ENCODE results near the gene NCLN. TPM values are rescaled to one million over a fixed set of nuclear protein-coding genes. Genes with fewer than 3 reads are reported as not detected.

The NCLN gene
- total and polyA plus RNA-seq, 9 of the 15 experiments (the other 6 are each of a cell fraction or from before 2014, with no cell fraction given): 3.8 to 126 (median 39.6) TPM

DNA sequence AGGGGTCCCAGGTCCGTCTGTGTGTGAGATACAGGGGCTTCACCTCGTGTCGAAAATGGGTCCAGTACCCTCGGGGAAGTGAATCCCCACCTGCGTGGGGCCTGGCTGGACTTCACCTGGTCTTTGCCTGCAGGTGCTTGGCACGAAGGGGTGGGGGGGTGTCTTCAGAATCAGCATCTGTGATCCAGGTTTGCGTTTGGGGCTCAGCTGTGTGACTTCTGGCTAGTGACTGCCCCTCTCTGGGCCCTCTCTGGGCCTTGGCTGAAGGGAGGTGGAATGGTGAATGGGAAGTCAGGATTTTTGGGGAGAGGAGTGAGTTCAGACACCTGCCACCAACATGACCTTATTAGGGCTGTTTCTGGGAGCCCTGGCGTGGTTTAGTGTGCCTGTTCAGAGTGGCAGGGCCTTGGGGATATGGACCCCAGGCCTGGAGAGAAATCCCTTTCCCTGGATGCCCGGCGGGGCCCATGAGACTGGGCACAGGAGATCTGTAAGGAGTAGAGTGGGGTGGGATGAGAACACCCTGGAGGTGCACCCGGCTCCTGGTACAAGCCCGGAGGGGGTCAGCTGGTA is 41.4 kb downstream of the NCLN start:
- no peak for DNase-seq (ENCODE audit: extremely low read depth in 1 of 4, low spot score in 3 of 4)
- intact Hi-C loops (cut with micrococcal nuclease): no loop called here
- H3K9me1 ChIP-seq (ENCODE audit: control insufficient read depth, insufficient read depth, low read length): no peaks in the 10 kb centered on the region
- H3K27me3 ChIP-seq (ENCODE audit: control insufficient read depth in 2 of 2, insufficient read depth in 2 of 2, low read length in 2 of 2): peaks cover 6 to 40% of the 10 kb centered on the region in 2 experiments; a peak in 4 of 5 replicates
- no peak overlapping the region for H3K4me2 ChIP-seq (ENCODE audit: insufficient read depth, low read length)
- H3K79me2 ChIP-seq (ENCODE audit: control insufficient read depth, insufficient read depth, low read length): no peaks in the 10 kb centered on the region
- no peaks in the 10 kb centered on the region for H3K36me3 ChIP-seq (ENCODE audit: control insufficient read depth, insufficient read depth, low read length)
- no peaks in the 10 kb centered on the region for H3K9me3 ChIP-seq (replicated peaks; ENCODE audit: control insufficient read depth, insufficient read depth, low read depth, low read length)
- in situ Hi-C loops (cut with MboI): no loop called here
- no peak for FAIRE-seq
- ChIA-PET CTCF (ENCODE audit: low intra/inter-chr PET ratio) (no interaction called here), POLR2A (interaction anchor here (0.5 to 0.7 kb wide), 2 partner anchors 14 to 221 kb away, joined by 3 read pairs; no protein-coding TSS in a partner anchor)
- ATAC-seq: no peak
- H2AFZ ChIP-seq (ENCODE audit: low read depth, low read length): no peak overlapping the region
- no peak overlapping the region for H3K9ac ChIP-seq (ENCODE audit: insufficient read depth in 1 of 2, low read depth in 2 of 2, low read length in 2 of 2)
- peaks cover 0 to 26% of the 10 kb centered on the region in 2 experiments; a peak in 2 of 5 replicates for H3K4me1 ChIP-seq (replicated peaks in 1 of 2; ENCODE audit: control insufficient read depth in 2 of 2, insufficient read depth in 2 of 2, low read length in 2 of 2)
- peaks cover 5% of the 10 kb centered on the region for H4K20me1 ChIP-seq (replicated peaks; ENCODE audit: control insufficient read depth, insufficient read depth, low read length)
- no peak overlapping the region for H3K4me3 ChIP-seq
- H3K27ac ChIP-seq (ENCODE audit: extremely low read depth, low read depth, low read length): no peak overlapping the region
- 4% methylated on average over 12 of the region's 12 CpGs for WGBS (ENCODE audit: insufficient coverage, low coverage, missing lambda C conversion rate)
- BruUV-seq (replicated peaks): no TSS peak
- TF ChIP-seq BCL6 (CRISPR knock-in tag; IDR thresholded peaks at IDR 0.05): no peak
- peak; percentile 59; the same call in 1 of the 2 replicates for TF ChIP-seq BCOR (IDR thresholded peaks at IDR 0.05)
- no peak for TF ChIP-seq EP300 (IDR thresholded peaks at IDR 0.05; ENCODE audit: low read length)
- TF ChIP-seq CBFA2T2 (conservative IDR thresholded peaks at IDR 0.05): no peak
- no peak for TF ChIP-seq ZNF584 (CRISPR knock-in tag; IDR thresholded peaks at IDR 0.05; ENCODE audit: low read depth)
- peak; percentile 84 for TF ChIP-seq ZFP36 (IDR thresholded peaks at IDR 0.05; ENCODE audit: low read depth, low read length, partially characterized antibody)
- no peak for TF ChIP-seq MYBL2 (IDR thresholded peaks at IDR 0.05; ENCODE audit: low read depth)
- no peak for TF ChIP-seq MYBL2 (CRISPR knock-in tag; IDR thresholded peaks at IDR 0.05; ENCODE audit: borderline replicate concordance)
- 0 out of 2 replicates have a peak, but pooled peaks have one; percentile 26 for TF ChIP-seq ZNF740 (CRISPR knock-in tag; IDR thresholded peaks at IDR 0.05)
- no peak for TF ChIP-seq ZNF740 (tag; IDR thresholded peaks at IDR 0.05)
- TF ChIP-seq ZSCAN32 (CRISPR knock-in tag; IDR thresholded peaks at IDR 0.05): no peak
- no peak for TF ChIP-seq ZNF609 (CRISPR knock-in tag; IDR thresholded peaks at IDR 0.05; ENCODE audit: borderline replicate concordance)
- no peak for TF ChIP-seq ZBTB49 (CRISPR knock-in tag; IDR thresholded peaks at IDR 0.05; ENCODE audit: borderline replicate concordance)
- no peak for TF ChIP-seq CC2D1A (IDR thresholded peaks at IDR 0.05)
- no peak for TF ChIP-seq GATAD2A (IDR thresholded peaks at IDR 0.05)
- peak; percentile 34 for TF ChIP-seq RBM25 (IDR thresholded peaks at IDR 0.05; ENCODE audit: low read depth, low read length, severe bottlenecking)
